IPS-15b (cell line): ENCODE data around the gene LRRC4B.
A peak's percentile ranks its signal among the peaks of the same experiment; 100 is the strongest.
"Not testable (repeated sequence)": the region's sequence is repeated elsewhere in the genome, so short reads cannot be mapped to it uniquely, and the experiment has no call there.

Experiments used
- H3K27me3 ChIP-seq: one replicate; pipeline ENCODE4 v1.6.1; 2013; ENCODE audit warnings: low read length; ENCODE audit not compliant: control insufficient read depth, insufficient read depth
- H3K36me3 ChIP-seq: one replicate; pipeline ENCODE4 v1.6.1; 2013; ENCODE audit warnings: low read length; ENCODE audit not compliant: control insufficient read depth, insufficient read depth
- H3K4me1 ChIP-seq: one replicate; pipeline ENCODE4 v1.6.1; 2013; ENCODE audit warnings: mild to moderate bottlenecking, low read length; ENCODE audit not compliant: control insufficient read depth, insufficient read depth
- H3K4me3 ChIP-seq: one replicate; pipeline ENCODE4 v1.5.1; 2013; ENCODE audit warnings: low read depth, low read length
- H3K9ac ChIP-seq: one replicate; pipeline ENCODE4 v1.6.1; 2013; ENCODE audit warnings: low read depth, mild to moderate bottlenecking, low read length
- H3K9me3 ChIP-seq: one replicate; pipeline ENCODE4 v1.6.1; 2013; ENCODE audit warnings: mild to moderate bottlenecking, low read length; ENCODE audit not compliant: control insufficient read depth, insufficient read depth

The LRRC4B gene

DNA sequence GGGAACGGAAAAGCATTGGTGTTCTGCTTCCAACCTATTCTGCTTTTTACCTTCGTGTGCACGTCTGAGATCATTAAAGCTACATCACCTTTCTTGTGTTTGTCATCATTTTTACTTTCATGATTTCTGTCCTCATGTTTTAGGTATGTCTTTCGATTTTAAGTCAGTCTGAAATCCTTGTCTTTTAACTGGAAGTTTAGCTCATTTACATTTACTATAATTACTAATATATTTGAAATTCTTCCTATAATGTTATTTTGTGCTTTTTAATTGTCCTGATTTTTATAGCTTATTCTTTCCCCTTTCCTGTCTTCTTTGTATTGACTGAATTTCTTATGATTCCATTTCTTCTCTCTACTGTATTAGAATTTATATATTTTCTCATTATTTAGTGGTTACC is 35.3 kb downstream of the LRRC4B start:
- no peak overlapping the region for H3K9ac ChIP-seq

DNA sequence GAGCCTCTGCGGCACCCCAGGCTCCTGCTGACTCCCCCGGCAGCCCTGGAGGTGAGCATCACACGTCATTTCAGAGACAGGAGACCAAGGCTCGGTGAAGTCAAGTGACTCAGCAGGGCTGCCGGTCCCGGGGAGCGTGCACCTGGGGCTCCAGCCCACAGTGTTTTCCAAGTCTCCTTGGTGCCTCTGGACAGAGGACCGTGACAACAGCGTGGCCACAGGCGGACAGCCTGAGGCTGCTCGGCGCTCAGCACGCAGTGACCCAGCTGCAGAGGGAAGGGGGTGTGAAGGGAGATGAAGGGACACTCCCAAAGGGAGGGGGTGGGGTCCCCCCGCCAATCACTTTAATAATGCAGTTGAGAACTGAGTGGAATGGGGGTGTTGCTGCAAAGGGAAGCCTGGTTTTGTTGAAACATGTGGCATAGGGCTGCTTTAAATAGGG is 37.0 kb downstream of the LRRC4B start:
- H3K36me3 ChIP-seq: peaks cover 2% of the 10 kb centered on the region
- H3K27me3 ChIP-seq: no peaks in the 10 kb centered on the region
- peaks cover 3% of the 10 kb centered on the region for H3K4me1 ChIP-seq
- H3K9me3 ChIP-seq: no peaks in the 10 kb centered on the region
- H3K9ac ChIP-seq: no peak overlapping the region
- peak overlapping the region; percentile 4 for H3K4me3 ChIP-seq

More for the DNA sequence above, 35.3 kb downstream of the LRRC4B start:
- Histone ChIP-seq H3K36me3 (no peaks in the 10 kb centered on the region), H3K27me3 (no peaks in the 10 kb centered on the region), H3K9me3 (no peaks in the 10 kb centered on the region), H3K4me3 (no peak overlapping the region), H3K4me1 (peaks cover 3% of the 10 kb centered on the region)

DNA sequence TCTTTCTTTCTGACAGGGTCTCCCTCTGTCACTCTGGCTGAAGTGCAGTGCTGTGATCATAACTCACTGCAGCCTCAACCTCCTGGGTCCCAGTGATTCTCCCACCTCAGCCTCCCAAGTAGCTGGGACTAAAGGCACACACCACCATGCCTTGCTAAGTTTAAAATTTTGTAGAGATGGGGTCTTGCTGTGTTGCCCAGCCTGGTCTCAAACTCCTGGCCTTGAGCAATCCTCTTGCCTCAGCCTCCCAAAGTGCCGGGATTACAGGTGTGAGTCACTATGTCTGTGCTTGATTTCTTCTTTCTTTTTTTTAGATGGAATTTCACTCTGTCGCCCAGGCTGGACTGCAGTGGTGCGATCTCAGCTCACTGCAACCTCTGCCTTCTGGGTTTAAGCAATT is 40.2 kb downstream of the LRRC4B start:
- H3K4me1 ChIP-seq, H3K4me3 ChIP-seq, H3K9ac ChIP-seq, H3K27me3 ChIP-seq, H3K36me3 ChIP-seq, H3K9me3 ChIP-seq: not testable (repeated sequence)

DNA sequence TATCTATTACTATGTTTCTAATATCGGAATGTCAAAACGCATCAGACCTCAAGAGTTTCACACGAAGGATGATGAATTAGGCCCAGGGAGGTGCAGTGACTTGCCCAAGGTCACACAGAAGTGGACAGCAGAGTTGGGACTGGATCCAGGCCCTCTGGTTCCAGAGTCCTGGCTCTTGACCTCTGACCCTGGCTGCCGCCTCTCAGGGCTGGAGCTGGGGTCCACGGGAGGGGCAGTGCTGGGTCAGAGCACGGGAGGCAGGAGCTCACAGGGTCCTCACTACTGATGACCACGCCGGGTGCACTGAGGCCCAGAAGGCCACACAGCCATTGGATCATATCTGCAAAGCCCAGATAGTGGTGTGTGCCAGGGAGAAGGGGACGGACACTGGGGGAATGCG is 45.4 kb downstream of the LRRC4B start:
- Histone ChIP-seq H3K4me3 (no peak overlapping the region), H3K4me1 (no peaks in the 10 kb centered on the region), H3K36me3 (peaks cover 10% of the 10 kb centered on the region), H3K9ac (no peak overlapping the region), H3K27me3 (no peaks in the 10 kb centered on the region), H3K9me3 (no peaks in the 10 kb centered on the region)

DNA sequence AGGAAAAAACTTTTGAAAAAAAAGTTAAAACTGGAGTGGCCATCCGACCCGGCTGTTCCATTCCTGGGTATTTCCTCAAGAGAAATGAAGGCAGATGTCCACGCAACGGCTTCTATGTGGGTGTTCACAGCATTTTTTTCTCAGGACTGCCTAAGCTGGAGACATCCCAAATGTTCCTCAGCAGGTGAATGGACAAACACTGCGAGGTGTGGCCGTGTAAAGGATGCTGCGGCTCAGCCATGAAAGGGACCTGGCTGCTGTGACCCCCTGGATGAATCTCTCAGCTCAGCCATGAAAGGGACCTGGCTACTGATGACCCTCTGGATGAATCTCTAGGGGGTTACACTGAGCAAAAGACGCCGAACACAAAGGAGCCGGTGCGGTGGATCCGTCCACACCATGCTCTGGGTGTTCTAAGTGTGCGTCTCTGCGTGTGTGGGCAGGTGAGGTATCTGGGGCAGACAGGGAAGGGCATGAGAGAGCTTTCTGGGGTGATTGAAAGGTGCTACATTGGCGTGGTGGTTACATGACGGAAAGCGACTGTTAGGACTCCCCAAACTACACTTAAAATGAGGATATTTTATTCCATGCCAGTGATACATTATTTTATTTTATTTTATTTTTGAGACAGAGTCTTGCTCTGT is 47.3 kb downstream of the LRRC4B start:
- H3K9me3 ChIP-seq: no peaks in the 10 kb centered on the region
- H3K9ac ChIP-seq: no peak overlapping the region
- H3K4me1 ChIP-seq: no peaks in the 10 kb centered on the region
- no peaks in the 10 kb centered on the region for H3K27me3 ChIP-seq
- H3K36me3 ChIP-seq: peaks cover 10% of the 10 kb centered on the region
- no peak overlapping the region for H3K4me3 ChIP-seq

DNA sequence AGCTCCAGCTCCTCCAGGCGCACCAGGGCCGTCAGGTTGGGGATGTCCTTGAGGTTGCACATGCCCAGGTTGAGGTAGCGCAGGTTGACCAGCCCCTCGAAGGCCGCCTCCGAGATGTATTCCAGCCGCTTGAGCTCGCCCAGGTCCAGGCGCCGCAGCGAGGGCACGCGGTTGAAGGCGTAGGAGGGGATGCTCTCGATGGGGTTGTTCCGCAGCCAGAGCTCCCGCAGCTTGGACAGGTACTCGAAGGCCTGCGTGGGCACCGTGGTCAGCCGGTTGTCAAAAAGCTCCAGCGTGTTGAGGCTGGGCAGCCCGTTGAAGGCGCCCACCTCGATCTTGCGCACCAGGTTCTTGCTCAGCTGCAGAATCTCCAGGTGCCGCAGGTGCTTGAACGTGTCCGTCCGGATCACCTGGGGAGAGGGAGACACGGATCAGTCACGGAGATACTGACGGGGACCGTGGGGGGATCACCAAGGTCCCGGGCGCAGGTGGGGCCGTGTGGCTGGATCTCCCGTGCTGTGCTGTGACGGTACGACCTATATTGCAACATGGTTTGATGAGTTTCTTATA is 49.1 kb downstream of the LRRC4B start:
- Histone ChIP-seq H3K9me3 (no peaks in the 10 kb centered on the region), H3K4me3 (no peak overlapping the region), H3K36me3 (peaks cover 10% of the 10 kb centered on the region), H3K9ac (no peak overlapping the region), H3K4me1 (no peaks in the 10 kb centered on the region), H3K27me3 (peaks cover 4% of the 10 kb centered on the region)

DNA sequence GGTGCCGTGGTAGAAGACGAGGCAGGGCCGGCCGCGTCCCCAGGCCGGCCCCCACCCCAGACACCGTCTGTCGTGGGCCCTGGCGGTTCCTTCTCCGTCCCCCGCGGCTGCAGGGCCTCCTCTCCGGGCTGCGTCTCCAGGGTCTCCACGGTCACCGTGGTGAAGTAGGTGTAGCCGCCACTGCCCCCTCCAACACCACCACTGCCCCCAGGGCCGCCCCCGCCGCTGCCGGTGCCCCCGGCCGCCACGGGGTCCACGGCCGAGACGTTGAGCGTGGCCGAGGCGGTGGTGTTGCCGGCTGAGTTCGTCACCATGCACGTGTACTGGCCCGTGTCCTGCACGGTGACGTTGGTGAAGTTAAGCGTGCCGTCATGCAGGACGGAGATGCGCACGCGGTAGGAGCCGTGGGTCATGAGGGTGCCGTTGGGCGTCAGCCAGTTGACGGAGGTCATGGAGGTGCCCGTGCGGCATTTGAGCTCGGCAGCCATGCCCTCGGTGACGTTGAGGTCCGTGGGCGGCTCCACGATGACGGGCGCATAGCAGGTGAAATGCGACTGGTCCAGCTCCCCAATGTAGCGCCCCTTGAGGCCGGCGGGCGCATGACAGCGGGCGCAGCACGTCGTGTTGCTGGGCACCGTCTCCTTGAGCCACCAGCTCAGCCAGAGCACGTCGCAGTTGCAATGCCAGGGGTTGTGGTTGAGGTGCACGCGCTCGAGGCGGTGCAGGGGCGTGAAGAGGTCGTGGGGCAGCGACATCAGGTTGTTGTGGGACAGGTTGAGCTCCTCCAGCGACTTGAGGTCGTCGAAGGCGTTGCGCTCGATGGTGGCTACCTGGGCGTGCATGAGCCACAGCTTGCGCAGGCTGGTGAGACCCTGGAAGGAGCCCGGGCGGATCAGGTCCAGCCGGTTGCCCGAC is 49.9 kb downstream of the LRRC4B start:
- Histone ChIP-seq H3K4me1 (no peaks in the 10 kb centered on the region), H3K36me3 (peaks cover 10% of the 10 kb centered on the region), H3K4me3 (no peak overlapping the region), H3K9me3 (no peaks in the 10 kb centered on the region), H3K27me3 (peaks cover 4% of the 10 kb centered on the region), H3K9ac (no peak overlapping the region)

DNA sequence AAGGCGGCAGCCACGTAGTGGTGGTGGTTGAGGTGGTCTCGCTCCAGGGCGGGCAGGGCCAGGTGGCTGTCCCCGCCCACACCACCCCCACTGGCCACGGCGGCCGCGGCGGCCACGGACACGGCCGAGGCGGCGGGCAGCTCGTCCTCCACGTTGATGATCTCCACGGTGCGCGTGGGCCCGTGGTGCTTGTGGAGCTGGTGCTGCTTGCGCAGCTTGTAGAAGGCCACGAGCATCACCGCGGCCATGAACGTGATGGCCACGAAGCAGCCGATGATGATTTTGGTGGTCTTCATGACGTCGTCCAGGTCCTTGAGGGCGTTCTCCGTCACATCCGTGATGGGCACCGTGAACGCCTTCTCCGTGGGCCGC is 50.5 kb downstream of the LRRC4B start:
- H3K27me3 ChIP-seq: peaks cover 4% of the 10 kb centered on the region
- no peaks in the 10 kb centered on the region for H3K9me3 ChIP-seq
- H3K9ac ChIP-seq: no peak overlapping the region
- H3K4me1 ChIP-seq: no peaks in the 10 kb centered on the region
- H3K4me3 ChIP-seq: no peak overlapping the region
- H3K36me3 ChIP-seq: peaks cover 10% of the 10 kb centered on the region

DNA sequence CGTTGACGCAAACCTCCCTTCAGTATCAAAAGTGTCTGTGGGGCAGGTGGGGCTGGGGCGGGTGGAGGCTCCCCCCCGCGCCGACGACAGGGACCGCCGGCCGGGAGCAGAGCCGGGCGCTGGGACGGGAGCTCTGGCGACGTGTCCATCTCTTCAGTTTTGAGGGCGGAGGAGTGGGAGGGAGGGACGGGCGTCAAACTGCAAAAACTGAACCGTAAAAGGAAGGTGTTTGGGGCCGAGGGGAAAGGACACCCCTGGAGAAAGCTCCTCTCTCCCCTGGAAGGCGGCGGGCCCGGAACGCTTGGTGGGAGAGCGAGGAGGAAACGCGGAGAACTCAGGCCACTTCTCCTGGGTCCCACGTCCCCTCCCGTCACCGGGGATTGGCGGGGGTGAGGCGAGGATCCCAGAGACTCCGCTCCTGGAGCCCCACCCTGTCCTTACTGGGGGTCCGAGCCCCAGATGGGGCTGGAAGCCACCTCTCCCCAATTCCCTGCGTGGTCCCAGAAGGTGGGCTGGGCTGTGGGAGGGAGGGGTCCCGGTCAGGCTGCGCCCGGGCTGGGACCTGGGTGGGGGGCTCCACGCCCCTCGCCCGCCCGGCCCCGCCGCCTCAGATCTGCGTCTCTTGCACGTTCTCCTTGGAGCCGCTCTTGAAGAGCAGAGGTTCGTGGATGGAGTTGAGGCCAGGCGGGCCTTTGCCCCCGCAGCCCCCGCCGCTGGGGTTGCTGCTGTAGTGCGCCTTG is 51.1 kb downstream of the LRRC4B start:
- H3K9ac ChIP-seq: no peak overlapping the region
- peaks cover 4% of the 10 kb centered on the region for H3K27me3 ChIP-seq
- no peaks in the 10 kb centered on the region for H3K4me1 ChIP-seq
- no peaks in the 10 kb centered on the region for H3K9me3 ChIP-seq
- peak overlapping the region; percentile 18 for H3K4me3 ChIP-seq
- peaks cover 10% of the 10 kb centered on the region for H3K36me3 ChIP-seq

DNA sequence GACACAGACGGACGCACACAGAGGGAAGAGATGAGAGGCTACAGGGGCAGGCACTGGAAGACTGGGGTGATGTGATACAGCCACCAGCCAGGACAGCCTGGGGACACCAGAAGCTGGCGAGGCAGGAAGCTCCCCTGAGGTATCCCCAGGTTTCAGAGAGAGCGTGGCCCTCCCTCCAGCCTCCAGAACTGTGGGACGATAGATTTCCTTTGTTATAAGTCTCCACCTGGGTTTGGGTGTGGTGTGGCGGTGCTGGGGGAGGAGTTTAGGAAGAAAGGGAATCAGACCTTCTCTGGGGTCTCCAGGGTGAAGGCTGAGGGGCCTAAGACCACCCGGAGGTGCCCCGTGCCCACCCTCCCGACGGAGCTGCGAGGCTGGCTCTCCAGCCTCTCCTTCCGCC is 51.8 kb downstream of the LRRC4B start:
- no peaks in the 10 kb centered on the region for H3K9me3 ChIP-seq
- H3K36me3 ChIP-seq: peaks cover 10% of the 10 kb centered on the region
- no peaks in the 10 kb centered on the region for H3K4me1 ChIP-seq
- H3K27me3 ChIP-seq: peaks cover 4% of the 10 kb centered on the region
- H3K9ac ChIP-seq: no peak overlapping the region
- H3K4me3 ChIP-seq: peak overlapping the region; percentile 18

DNA sequence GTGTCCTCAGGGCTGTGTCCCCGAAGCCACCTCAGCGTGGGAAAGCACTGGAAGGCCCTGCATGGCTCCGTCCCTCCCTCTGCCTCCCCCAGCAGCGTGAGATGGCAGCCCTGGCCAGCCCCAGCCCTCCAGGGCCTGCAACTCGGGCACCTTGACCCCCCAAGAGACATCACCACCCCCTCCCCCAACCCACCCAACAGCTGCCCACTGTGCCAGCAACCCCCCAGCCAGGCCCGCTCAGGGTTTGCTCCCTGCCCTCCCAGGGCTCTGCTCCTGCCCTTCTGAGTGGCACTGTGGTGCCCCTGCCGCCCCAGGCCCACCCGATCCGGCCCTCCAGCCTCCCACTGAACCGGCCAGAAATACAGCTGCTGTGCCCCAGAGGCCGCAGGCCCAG is 53.1 kb downstream of the LRRC4B start:
- Histone ChIP-seq H3K4me1 (no peaks in the 10 kb centered on the region), H3K36me3 (peaks cover 10% of the 10 kb centered on the region), H3K9ac (no peak overlapping the region), H3K9me3 (no peaks in the 10 kb centered on the region), H3K27me3 (peaks cover 4% of the 10 kb centered on the region), H3K4me3 (no peak overlapping the region)
